ENCODE results near the gene LAMB4. TPM values are rescaled to one million over a fixed set of nuclear protein-coding genes. Genes with fewer than 3 reads are reported as not detected.
A peak's percentile ranks its signal among the peaks of the same experiment; 100 is the strongest.

Gene LAMB4
- total and polyA plus RNA-seq, 4 experiments from 2014 or later, result not detected

DNA sequence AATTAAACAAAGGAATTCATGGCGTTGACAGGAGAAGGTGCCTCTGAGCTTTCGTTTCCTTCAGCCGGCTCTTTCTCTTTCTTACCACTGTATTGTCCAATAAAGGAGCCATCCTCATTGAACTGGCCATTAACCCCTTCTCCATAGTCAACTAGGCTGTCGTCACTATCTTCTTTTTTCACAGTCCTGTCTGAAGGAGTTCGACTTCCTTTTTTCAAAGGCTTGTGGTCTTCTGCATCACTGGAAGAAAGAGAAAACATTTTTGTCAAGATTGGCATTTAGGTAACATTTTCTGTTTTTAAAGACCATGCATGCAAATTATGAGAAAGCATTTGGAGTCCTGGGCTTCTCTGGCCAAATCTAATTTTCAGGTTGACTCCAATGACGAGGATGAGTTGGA lies 19.7 kb upstream of the LAMB4 start:
- Histone ChIP-seq H3K27ac (ENCODE audit: low read depth, low read length) (no peak overlapping the region), H3K4me1 (ENCODE audit: insufficient read depth, low read length) (no peaks in the 10 kb centered on the region), H3K36me3 (ENCODE audit: insufficient read depth, low read length) (no peaks in the 10 kb centered on the region), H3K27me3 (ENCODE audit: insufficient read depth, low read length) (no peaks in the 10 kb centered on the region), H3K4me3 (ENCODE audit: low read length in 2 of 2) (no peak overlapping the region), H3K9me3 (ENCODE audit: control insufficient read depth in 1 of 2, low read length in 2 of 2) (no peaks in the 10 kb centered on the region)
- no peak overlapping the region for H3K4me3 Mint-ChIP-seq
- intact Hi-C loops (cut with micrococcal nuclease), result loop anchor here (5.0 to 10.0 kb wide), 2 partner anchors 225 to 998 kb away; no protein-coding TSS in a partner anchor
- peaks cover 2 to 13% of the 10 kb centered on the region in 2 donors for H3K27me3 Mint-ChIP-seq
- no peak overlapping the region for H3K27ac Mint-ChIP-seq
- H3K9me3 Mint-ChIP-seq, result no peaks in the 10 kb centered on the region
- no peak for DNase-seq
- CTCF ChIA-PET (ENCODE audit: partially characterized antibody), result interaction anchor here (1.2 kb wide), 1 partner anchor 11 kb away, joined by 3 read pairs; no protein-coding TSS in a partner anchor
- H3K4me1 Mint-ChIP-seq, result no peaks in the 10 kb centered on the region
- POLR2A ChIA-PET (ENCODE audit: partially characterized antibody), result no interaction called here
- no peaks in the 10 kb centered on the region for H3K36me3 Mint-ChIP-seq

DNA sequence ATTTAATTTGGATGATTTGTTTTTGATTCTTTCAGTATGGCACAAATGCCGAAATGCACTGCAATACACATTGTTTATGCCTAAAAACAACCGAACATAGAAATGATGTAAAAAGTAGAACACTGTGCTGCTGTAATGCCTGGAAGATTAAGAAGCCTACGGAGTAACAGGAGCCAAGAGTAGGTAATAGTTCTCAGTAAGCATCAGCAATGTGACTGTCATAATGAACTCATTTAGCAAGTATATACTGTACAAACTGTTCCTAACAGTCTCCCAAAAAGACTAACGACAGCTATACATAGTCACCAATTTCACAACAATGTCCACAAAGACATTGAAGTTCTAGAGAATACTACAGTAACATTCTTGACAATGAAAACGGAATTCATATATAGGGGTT lies 19.0 kb upstream of the LAMB4 start:
- DNase-seq, result no peak
- Mint-ChIP-seq H3K4me1 (no peaks in the 10 kb centered on the region), H3K27me3 (peaks cover 2 to 13% of the 10 kb centered on the region in 2 donors), H3K9me3 (no peaks in the 10 kb centered on the region), H3K27ac (no peak overlapping the region), H3K4me3 (no peak overlapping the region), H3K36me3 (no peaks in the 10 kb centered on the region)
- ChIA-PET POLR2A (ENCODE audit: partially characterized antibody) (no interaction called here), CTCF (ENCODE audit: partially characterized antibody) (no interaction called here)
- Histone ChIP-seq H3K9me3 (ENCODE audit: control insufficient read depth in 1 of 2, low read length in 2 of 2) (no peaks in the 10 kb centered on the region), H3K27ac (ENCODE audit: low read depth, low read length) (no peak overlapping the region), H3K4me3 (ENCODE audit: low read length in 2 of 2) (no peak overlapping the region), H3K36me3 (ENCODE audit: insufficient read depth, low read length) (no peaks in the 10 kb centered on the region), H3K4me1 (ENCODE audit: insufficient read depth, low read length) (no peaks in the 10 kb centered on the region), H3K27me3 (ENCODE audit: insufficient read depth, low read length) (no peaks in the 10 kb centered on the region)
- intact Hi-C loops (cut with micrococcal nuclease), result loop anchor here (5.0 to 10.0 kb wide), 2 partner anchors 224 to 997 kb away; no protein-coding TSS in a partner anchor

DNA sequence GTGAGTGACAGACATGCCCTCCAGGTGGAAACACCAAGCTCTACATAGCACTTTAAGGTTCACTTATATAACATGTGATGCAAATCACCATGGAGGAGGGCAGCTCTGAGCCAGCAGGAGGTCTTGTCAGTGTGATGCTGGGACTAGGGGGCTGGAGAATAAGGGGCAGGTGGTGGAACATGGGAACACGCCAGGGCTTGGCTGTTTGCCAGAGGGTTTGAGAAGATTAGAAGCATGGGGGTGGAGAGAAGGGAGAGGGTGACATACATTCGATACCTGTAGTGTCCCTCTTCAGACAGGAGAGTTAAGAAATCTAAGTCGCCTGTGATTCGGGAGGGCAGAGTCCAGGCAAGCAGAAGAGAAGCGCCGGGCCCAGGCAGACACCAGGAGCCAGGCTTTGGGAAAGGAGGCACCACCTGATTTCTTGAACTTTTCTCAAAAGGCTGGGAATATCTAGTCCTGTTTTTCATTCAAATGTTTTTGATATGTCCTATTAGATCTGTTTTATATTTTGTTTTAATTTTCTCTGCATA lies 16.9 kb upstream of the LAMB4 start:
- Histone ChIP-seq H3K9me3 (ENCODE audit: control insufficient read depth in 1 of 2, low read length in 2 of 2) (no peaks in the 10 kb centered on the region), H3K4me1 (ENCODE audit: insufficient read depth, low read length) (no peaks in the 10 kb centered on the region), H3K4me3 (ENCODE audit: low read length in 2 of 2) (no peak overlapping the region), H3K27ac (ENCODE audit: low read depth, low read length) (no peak overlapping the region), H3K27me3 (ENCODE audit: insufficient read depth, low read length) (no peaks in the 10 kb centered on the region), H3K36me3 (ENCODE audit: insufficient read depth, low read length) (no peaks in the 10 kb centered on the region)
- no peaks in the 10 kb centered on the region for H3K9me3 Mint-ChIP-seq
- H3K36me3 Mint-ChIP-seq, result no peaks in the 10 kb centered on the region
- H3K4me3 Mint-ChIP-seq, result no peak overlapping the region
- intact Hi-C loops (cut with micrococcal nuclease), result loop anchor here (2.0 to 10.0 kb wide), 3 partner anchors 222 to 995 kb away; no protein-coding TSS in a partner anchor
- ChIA-PET POLR2A (ENCODE audit: partially characterized antibody) (no interaction called here), CTCF (ENCODE audit: partially characterized antibody) (interaction anchor here (0.5 to 3.4 kb wide), 3 partner anchors 33 to 1119 kb away, joined by 3 to 14 read pairs (median 3); no protein-coding TSS in a partner anchor)
- no peak for DNase-seq
- no peaks in the 10 kb centered on the region for H3K4me1 Mint-ChIP-seq
- no peak overlapping the region for H3K27ac Mint-ChIP-seq
- H3K27me3 Mint-ChIP-seq, result peaks cover 5 to 11% of the 10 kb centered on the region in 2 donors

DNA sequence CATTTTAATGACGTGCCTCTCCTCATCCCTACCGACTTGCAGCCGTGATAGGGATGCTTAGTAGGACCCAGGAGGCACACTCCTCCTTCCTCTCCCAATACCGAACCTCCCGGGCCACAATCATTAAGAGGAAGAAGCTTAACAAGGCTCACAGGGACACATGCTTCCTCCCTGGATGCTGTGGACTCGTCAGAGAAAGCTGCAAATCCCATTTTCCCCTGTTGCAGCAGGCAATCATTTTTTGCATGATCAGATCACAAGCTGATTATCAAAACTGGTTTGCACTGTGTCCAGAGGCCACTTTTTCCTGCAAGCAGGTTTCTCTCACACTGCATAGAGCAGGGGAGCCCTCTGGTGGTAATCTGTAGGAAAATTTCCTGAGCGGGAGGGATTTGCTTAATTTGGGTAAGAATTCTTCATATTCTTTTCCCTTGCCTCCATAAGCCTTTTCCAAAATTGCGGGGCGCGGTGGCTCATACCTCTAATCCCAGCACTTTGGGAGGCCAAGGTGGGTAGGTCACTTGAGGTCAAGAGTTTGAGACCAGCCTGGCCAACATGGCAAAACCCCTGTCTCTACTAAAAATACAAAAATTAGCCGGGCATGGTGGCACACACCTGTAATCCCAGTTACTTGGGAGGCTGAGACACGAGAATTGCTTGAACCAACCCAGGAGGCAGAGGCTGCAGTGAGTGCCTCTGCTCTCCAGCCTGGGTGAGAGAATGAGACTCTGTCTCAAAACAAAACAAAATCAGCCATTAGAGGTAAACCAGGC lies 16.1 kb upstream of the LAMB4 start:
- Mint-ChIP-seq H3K27me3 (peaks cover 5 to 11% of the 10 kb centered on the region in 2 donors), H3K27ac (no peak overlapping the region), H3K4me1 (no peaks in the 10 kb centered on the region), H3K9me3 (peaks cover 0 to 2% (median 0%) of the 10 kb centered on the region in 8 donors), H3K36me3 (no peaks in the 10 kb centered on the region), H3K4me3 (no peak overlapping the region)
- Histone ChIP-seq H3K4me1 (ENCODE audit: insufficient read depth, low read length) (no peaks in the 10 kb centered on the region), H3K4me3 (ENCODE audit: low read length in 2 of 2) (no peak overlapping the region), H3K27ac (ENCODE audit: low read depth, low read length) (no peak overlapping the region), H3K27me3 (ENCODE audit: insufficient read depth, low read length) (no peaks in the 10 kb centered on the region), H3K9me3 (ENCODE audit: control insufficient read depth in 1 of 2, low read length in 2 of 2) (no peaks in the 10 kb centered on the region), H3K36me3 (ENCODE audit: insufficient read depth, low read length) (no peaks in the 10 kb centered on the region)
- CTCF ChIA-PET (ENCODE audit: partially characterized antibody), result interaction anchor here (0.5 to 3.4 kb wide), 9 partner anchors 11 to 1353 kb away, joined by 3 to 14 read pairs (median 3); partner anchors contain the start of gene LAMB4
- DNase-seq, result peak in 4 of 5 donors; percentile 26 to 41 (median 34)
- intact Hi-C loops (cut with micrococcal nuclease), result loop anchor here (2.0 to 10.0 kb wide), 3 partner anchors 221 to 994 kb away; no protein-coding TSS in a partner anchor
- POLR2A ChIA-PET (ENCODE audit: partially characterized antibody), result no interaction called here

DNA sequence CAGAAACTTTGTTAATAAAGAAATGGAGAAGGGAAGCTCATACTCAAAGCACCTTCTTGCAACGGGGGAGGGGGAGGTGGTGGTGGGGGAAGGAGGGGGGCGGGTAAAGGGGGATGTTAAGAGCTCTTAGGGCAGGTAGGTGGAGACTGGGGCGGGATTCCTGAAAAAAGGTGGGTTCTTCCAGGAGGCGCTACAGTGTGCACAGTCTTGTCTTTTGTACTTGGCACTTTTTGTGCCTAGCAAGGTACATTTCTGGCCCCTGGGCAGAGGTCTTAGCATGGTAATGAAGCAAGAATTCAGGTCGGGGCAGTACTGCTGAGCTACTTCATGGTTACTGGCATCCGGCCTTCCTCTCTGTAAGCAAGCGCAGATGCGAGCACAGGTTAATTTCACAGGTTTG lies 15.2 kb upstream of the LAMB4 start:
- POLR2A ChIA-PET (ENCODE audit: partially characterized antibody), result no interaction called here
- intact Hi-C loops (cut with micrococcal nuclease), result loop anchor here (5.0 to 10.0 kb wide), 2 partner anchors 221 to 993 kb away; no protein-coding TSS in a partner anchor
- H3K4me3 ChIP-seq (ENCODE audit: low read length in 2 of 2), result no peak overlapping the region
- no peaks in the 10 kb centered on the region for H3K36me3 ChIP-seq (ENCODE audit: insufficient read depth, low read length)
- H3K27me3 ChIP-seq (ENCODE audit: insufficient read depth, low read length), result no peaks in the 10 kb centered on the region
- no peaks in the 10 kb centered on the region for H3K9me3 ChIP-seq (ENCODE audit: control insufficient read depth in 1 of 2, low read length in 2 of 2)
- DNase-seq, result no peak
- no peak overlapping the region for H3K27ac ChIP-seq (ENCODE audit: low read depth, low read length)
- H3K4me1 ChIP-seq (ENCODE audit: insufficient read depth, low read length), result no peaks in the 10 kb centered on the region
- Mint-ChIP-seq H3K27me3 (peaks cover 6 to 9% of the 10 kb centered on the region in 2 donors), H3K9me3 (peaks cover 0 to 2% (median 0%) of the 10 kb centered on the region in 8 donors), H3K4me3 (no peak overlapping the region), H3K27ac (no peak overlapping the region), H3K4me1 (no peaks in the 10 kb centered on the region), H3K36me3 (no peaks in the 10 kb centered on the region)
- CTCF ChIA-PET (ENCODE audit: partially characterized antibody), result interaction anchor here (0.7 to 3.4 kb wide), 7 partner anchors 10 to 1352 kb away, joined by 3 to 14 read pairs (median 5); partner anchors contain the start of gene LAMB4

DNA sequence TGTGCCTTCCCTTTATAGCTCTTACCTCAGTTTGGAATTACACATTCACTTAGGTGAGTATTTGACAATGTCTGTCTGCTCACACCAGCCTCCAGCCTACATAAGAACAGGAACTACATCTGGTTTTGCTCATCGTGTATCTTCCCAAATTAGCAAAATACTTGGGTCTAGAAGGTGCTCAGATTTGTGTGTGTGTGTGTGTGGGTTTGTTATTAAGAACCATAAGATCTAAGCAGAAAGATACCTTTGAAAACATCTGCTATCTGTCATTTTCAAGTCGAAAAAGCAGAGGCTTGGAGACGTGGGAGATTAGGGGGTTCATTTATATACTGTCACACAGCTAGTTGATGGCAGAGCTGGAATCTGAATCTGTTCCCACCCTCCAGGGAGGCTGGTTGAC lies 14.8 kb upstream of the LAMB4 start:
- Histone ChIP-seq H3K36me3 (ENCODE audit: insufficient read depth, low read length) (no peaks in the 10 kb centered on the region), H3K27me3 (ENCODE audit: insufficient read depth, low read length) (no peaks in the 10 kb centered on the region), H3K4me3 (ENCODE audit: low read length in 2 of 2) (no peak overlapping the region), H3K27ac (ENCODE audit: low read depth, low read length) (no peak overlapping the region), H3K4me1 (ENCODE audit: insufficient read depth, low read length) (no peaks in the 10 kb centered on the region), H3K9me3 (ENCODE audit: control insufficient read depth in 1 of 2, low read length in 2 of 2) (no peaks in the 10 kb centered on the region)
- Mint-ChIP-seq H3K27me3 (peaks cover 7 to 8% of the 10 kb centered on the region in 2 donors), H3K27ac (no peak overlapping the region), H3K36me3 (no peaks in the 10 kb centered on the region), H3K4me1 (no peaks in the 10 kb centered on the region), H3K4me3 (no peak overlapping the region), H3K9me3 (peaks cover 0 to 2% (median 0%) of the 10 kb centered on the region in 8 donors)
- ChIA-PET CTCF (ENCODE audit: partially characterized antibody) (interaction anchor here (1.8 to 3.4 kb wide), 3 partner anchors 10 to 997 kb away, joined by 6 to 14 read pairs (median 8); partner anchors contain the start of gene LAMB4), POLR2A (ENCODE audit: partially characterized antibody) (no interaction called here)
- intact Hi-C loops (cut with micrococcal nuclease), result loop anchor here (5.0 to 10.0 kb wide), 2 partner anchors 220 to 993 kb away; no protein-coding TSS in a partner anchor
- no peak for DNase-seq

All from CD4-positive, alpha-beta memory T cell (primary cell).